OCI-LY7 (cell line): ENCODE results near the gene CHRDL1. TPM values are rescaled to one million over a fixed set of nuclear protein-coding genes. Genes with fewer than 3 reads are reported as not detected.
"Not testable (repeated sequence)": the region's sequence is repeated elsewhere in the genome, so short reads cannot be mapped to it uniquely, and the experiment has no call there.

Experiments used
- BruUV-seq: library from RNA; stranded (reverse); fragments of 400-500 nt; replicated peaks from 2 replicates; lab custom pipeline; 2021; lab: Mats Ljungman, UMichigan
- CTCF ChIA-PET: fragments of 300-600 bp; sonication (Branson Sonifier 250); formaldehyde crosslinking; loops from one replicate; lab custom pipeline; 2022; ENCODE audit warnings: antibody characterized with exemption; ENCODE audit not compliant: unreplicated experiment; lab: Charles Lee
- POLR2A ChIA-PET: fragments of 300-600 bp; sonication (Branson Sonifier 250); formaldehyde crosslinking; loops from one replicate; lab custom pipeline; 2022; ENCODE audit warnings: antibody characterized with exemption; lab: Charles Lee
- DNase-seq: peaks from one replicate; pipeline ENCODE4 v3.0.0-alpha.2; 2015; ENCODE audit warnings: low spot score
- H2AFZ ChIP-seq: fragments of 200-600 bp; sonication (generic), shearing (Covaris generic); 2 replicates; pipeline ENCODE4 v1.6.1; 2014; ENCODE audit warnings: mild to moderate bottlenecking, antibody characterized with exemption, low read length, moderate library complexity
- H3K27ac ChIP-seq: fragments of 200-600 bp; sonication (generic); 2 replicates; pipeline ENCODE4 v1.5.1; 2014; ENCODE audit warnings: mixed run types, low read depth, mild to moderate bottlenecking, moderate library complexity, low read length, inconsistent platforms; ENCODE audit not compliant: poor library complexity, severe bottlenecking
- H3K36me3 ChIP-seq: fragments of 200-600 bp; sonication (generic); 2 replicates; pipeline ENCODE4 v1.6.1; 2014; ENCODE audit warnings: mild to moderate bottlenecking, antibody characterized with exemption, low read length, moderate library complexity, mixed read lengths; ENCODE audit not compliant: insufficient read depth
- H3K4me1 ChIP-seq: fragments of 200-600 bp; sonication (generic); 2 replicates; pipeline ENCODE4 v1.5.1; 2014; ENCODE audit warnings: mild to moderate bottlenecking, low read length; ENCODE audit not compliant: insufficient read depth, poor library complexity, severe bottlenecking
- H3K4me2 ChIP-seq: fragments of 200-600 bp; sonication (generic); 2 replicates; pipeline ENCODE4 v1.6.1; 2014; ENCODE audit warnings: mild to moderate bottlenecking, low read length
- H3K4me3 ChIP-seq: fragments of 200-600 bp; sonication (generic); 2 replicates; pipeline ENCODE4 v1.5.1; 2014; ENCODE audit warnings: mild to moderate bottlenecking, low read depth, low read length; ENCODE audit not compliant: poor library complexity, severe bottlenecking
- H3K79me2 ChIP-seq: fragments of 200-600 bp; sonication (generic); 2 replicates; pipeline ENCODE4 v1.6.1; 2016; ENCODE audit warnings: low read depth, mild to moderate bottlenecking, low read length, moderate library complexity, mixed read lengths; ENCODE audit not compliant: insufficient read depth
- H3K9me2 ChIP-seq: fragments of 200-600 bp; sonication (generic); 2 replicates; pipeline ENCODE4 v1.6.1; 2016; ENCODE audit warnings: mild to moderate bottlenecking, low read length, mixed read lengths; ENCODE audit not compliant: insufficient read depth
- H3K9me3 ChIP-seq: fragments of 200-600 bp; sonication (generic); 2 replicates; pipeline ENCODE4 v1.6.1; 2014; ENCODE audit warnings: mild to moderate bottlenecking, mixed run types, low read length, mixed read lengths
- H4K20me1 ChIP-seq: fragments of 200-600 bp; sonication (generic); 2 replicates; pipeline ENCODE4 v1.6.1; 2014; ENCODE audit warnings: mild to moderate bottlenecking, antibody characterized with exemption, low read length, moderate library complexity, mixed read lengths; ENCODE audit not compliant: insufficient read depth
- EZH2phosphoT487 ChIP-seq: fragments of 200-600 bp; sonication (generic); IDR thresholded peaks from 2 replicates; pipeline ENCODE4 v1.6.1; 2018; ENCODE audit warnings: low read depth, borderline replicate concordance, mild to moderate bottlenecking, mixed run types, antibody characterized with exemption, low read length, moderate library complexity, mixed read lengths
- intact Hi-C: fragments of 100-400 bp; cut with micrococcal nuclease; formaldehyde crosslinking; loops from one replicate; pipeline ENCODE4 v1.10.0; 2022; ENCODE audit not compliant: unreplicated experiment
- total RNA-seq, 2 experiments: library from RNA; depleted of rRNA in 1 of 2; stranded (reverse); fragments of >200 nt in 1 of 2; shearing (Covaris generic) in 1 of 2; gene quantifications; 2 replicates each; pipeline ENCODE4 v1.2.3, GENCODE V29; 2014 to 2022
- TF ChIP-seq, protein P1 (sequence below): fragments of 200-600 bp; sonication (generic); conservative IDR thresholded peaks from 2 replicates; pipeline ENCODE4 v1.5.1; 2014; ENCODE audit warnings: mild to moderate bottlenecking, antibody characterized with exemption, low read length, moderate library complexity, mixed read lengths

CHRDL1 gene
- total RNA-seq, 2 experiments from 2014 or later = not detected

DNA sequence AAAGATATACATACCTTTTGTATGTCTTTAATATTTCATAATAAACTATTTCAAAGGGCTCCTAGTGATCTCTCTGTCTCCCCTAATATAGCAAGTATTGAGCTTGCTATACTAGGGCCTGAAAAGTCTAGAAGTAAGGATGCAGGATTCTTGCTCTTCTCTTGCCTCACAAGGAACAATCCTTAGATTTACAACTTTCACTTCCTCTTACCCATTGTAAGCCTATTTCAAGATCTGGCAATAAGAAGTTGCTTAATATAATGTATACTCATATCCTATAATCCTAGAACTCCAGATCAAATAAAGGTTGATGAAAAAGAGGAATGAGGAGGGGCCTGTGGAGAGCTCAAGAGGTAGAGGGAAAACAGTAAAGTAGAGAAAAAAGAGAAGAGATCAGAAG, 40.8 kb upstream of the CHRDL1 start:
- Histone ChIP-seq H3K4me1 (no peaks in the 10 kb centered on the region), H3K27ac (no peak overlapping the region), H3K4me3 (no peak overlapping the region), H3K9me2 (no peaks in the 10 kb centered on the region), H3K36me3 (no peaks in the 10 kb centered on the region), H2AFZ (no peak overlapping the region), H3K9me3 (no peaks in the 10 kb centered on the region), H3K79me2 (no peaks in the 10 kb centered on the region), H3K4me2 (no peak overlapping the region), H4K20me1 (no peaks in the 10 kb centered on the region)
- intact Hi-C loops = no loop called here
- no TSS peak for BruUV-seq
- POLR2A ChIA-PET = interaction anchor here (0.6 kb wide), 1 partner anchor 144 kb away, joined by 3 read pairs; no protein-coding TSS in a partner anchor
- TF ChIP-seq EZH2phosphoT487 = no peak
- TF ChIP-seq, protein P1, sequence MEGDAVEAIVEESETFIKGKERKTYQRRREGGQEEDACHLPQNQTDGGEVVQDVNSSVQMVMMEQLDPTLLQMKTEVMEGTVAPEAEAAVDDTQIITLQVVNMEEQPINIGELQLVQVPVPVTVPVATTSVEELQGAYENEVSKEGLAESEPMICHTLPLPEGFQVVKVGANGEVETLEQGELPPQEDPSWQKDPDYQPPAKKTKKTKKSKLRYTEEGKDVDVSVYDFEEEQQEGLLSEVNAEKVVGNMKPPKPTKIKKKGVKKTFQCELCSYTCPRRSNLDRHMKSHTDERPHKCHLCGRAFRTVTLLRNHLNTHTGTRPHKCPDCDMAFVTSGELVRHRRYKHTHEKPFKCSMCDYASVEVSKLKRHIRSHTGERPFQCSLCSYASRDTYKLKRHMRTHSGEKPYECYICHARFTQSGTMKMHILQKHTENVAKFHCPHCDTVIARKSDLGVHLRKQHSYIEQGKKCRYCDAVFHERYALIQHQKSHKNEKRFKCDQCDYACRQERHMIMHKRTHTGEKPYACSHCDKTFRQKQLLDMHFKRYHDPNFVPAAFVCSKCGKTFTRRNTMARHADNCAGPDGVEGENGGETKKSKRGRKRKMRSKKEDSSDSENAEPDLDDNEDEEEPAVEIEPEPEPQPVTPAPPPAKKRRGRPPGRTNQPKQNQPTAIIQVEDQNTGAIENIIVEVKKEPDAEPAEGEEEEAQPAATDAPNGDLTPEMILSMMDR = no peak
- CTCF ChIA-PET = interaction anchor here (1.5 kb wide), 1 partner anchor 11 kb away, joined by 4 read pairs; no protein-coding TSS in a partner anchor
- DNase-seq = no peak

DNA sequence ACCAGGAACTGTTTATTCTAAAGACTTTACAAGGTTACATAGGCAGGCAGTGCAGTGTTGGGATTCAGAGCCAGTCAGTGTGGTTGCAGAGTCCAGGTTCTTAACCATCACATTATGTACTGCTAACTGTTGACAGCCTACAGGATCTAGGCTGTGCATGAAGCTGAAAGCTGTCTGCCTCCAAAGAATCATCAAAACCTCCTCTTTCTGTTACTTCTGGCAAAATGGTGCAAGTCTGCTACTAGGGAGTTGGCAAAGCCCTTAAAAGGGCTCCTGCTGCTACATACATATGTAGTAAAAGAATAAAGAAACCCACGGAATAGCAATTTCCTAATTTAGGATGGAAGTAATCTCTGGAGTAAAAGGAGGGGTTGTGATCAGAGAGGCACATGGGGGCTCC, 40.4 kb upstream of the CHRDL1 start:
- no peak for TF ChIP-seq EZH2phosphoT487
- TF ChIP-seq, protein P1 = no peak
- CTCF ChIA-PET = interaction anchor here (1.5 kb wide), 1 partner anchor 11 kb away, joined by 4 read pairs; no protein-coding TSS in a partner anchor
- H3K4me2 ChIP-seq = no peak overlapping the region
- H3K9me3 ChIP-seq = no peaks in the 10 kb centered on the region
- intact Hi-C loops = no loop called here
- H3K36me3 ChIP-seq = no peaks in the 10 kb centered on the region
- BruUV-seq = no TSS peak
- POLR2A ChIA-PET = no interaction called here
- no peaks in the 10 kb centered on the region for H3K79me2 ChIP-seq
- H3K4me1 ChIP-seq = no peaks in the 10 kb centered on the region
- no peak overlapping the region for H2AFZ ChIP-seq
- DNase-seq = no peak
- no peak overlapping the region for H3K27ac ChIP-seq
- no peaks in the 10 kb centered on the region for H4K20me1 ChIP-seq
- no peaks in the 10 kb centered on the region for H3K9me2 ChIP-seq
- no peak overlapping the region for H3K4me3 ChIP-seq

DNA sequence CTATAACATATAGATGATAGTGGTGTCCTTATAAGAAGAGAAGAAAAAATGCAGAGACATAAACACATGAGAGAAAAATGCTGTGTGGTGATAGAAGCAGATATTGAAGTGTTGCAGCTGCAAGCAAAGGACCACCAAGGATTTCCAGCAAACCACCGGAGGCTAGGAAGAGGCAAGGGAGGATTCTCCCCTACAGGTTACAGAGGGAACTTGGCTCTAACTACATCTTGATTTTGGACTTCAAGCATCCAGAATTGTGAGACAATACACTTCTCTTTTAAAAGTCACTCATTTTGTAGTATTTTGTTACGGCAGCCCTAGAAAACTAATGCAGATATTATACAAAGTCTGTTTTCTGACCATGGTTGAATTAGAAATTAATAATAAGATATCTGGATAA, 30.4 kb upstream of the CHRDL1 start:
- Histone ChIP-seq H2AFZ (no peak overlapping the region), H3K79me2 (no peaks in the 10 kb centered on the region), H3K4me3 (no peak overlapping the region), H3K4me2 (no peak overlapping the region), H4K20me1 (no peaks in the 10 kb centered on the region), H3K4me1 (no peaks in the 10 kb centered on the region), H3K9me3 (no peaks in the 10 kb centered on the region), H3K27ac (no peak overlapping the region), H3K9me2 (no peaks in the 10 kb centered on the region), H3K36me3 (no peaks in the 10 kb centered on the region)
- ChIA-PET POLR2A (no interaction called here), CTCF (no interaction called here)
- DNase-seq = no peak
- no TSS peak for BruUV-seq
- intact Hi-C loops = no loop called here
- TF ChIP-seq, protein P1 = no peak
- TF ChIP-seq EZH2phosphoT487 = no peak

DNA sequence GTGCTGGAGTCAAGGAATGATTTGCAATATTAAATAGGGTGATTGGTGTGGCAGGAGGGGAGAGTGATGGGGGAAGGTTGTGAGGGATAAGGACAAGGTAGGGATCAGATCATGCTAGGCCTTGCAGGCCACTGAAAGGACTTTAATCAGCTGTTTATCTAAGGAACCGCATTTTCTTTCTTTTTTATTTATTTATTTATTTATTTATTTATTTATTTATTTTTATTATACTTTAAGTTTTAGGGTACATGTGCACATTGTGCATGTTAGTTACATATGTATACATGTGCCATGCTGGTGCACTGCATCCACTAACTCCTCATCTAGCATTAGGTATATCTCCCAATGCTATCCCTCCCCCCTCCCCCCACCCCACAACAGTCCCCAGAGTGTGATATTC, 20.9 kb upstream of the CHRDL1 start:
- H3K4me1 ChIP-seq, H3K9me2 ChIP-seq, CTCF ChIA-PET, H3K36me3 ChIP-seq, intact Hi-C loops, H3K4me3 ChIP-seq, DNase-seq, POLR2A ChIA-PET, H3K4me2 ChIP-seq, H3K27ac ChIP-seq, H3K9me3 ChIP-seq, H4K20me1 ChIP-seq, BruUV-seq, H3K79me2 ChIP-seq, H2AFZ ChIP-seq: not testable (repeated sequence)
